ENCODE measurements around the gene PARP1. TPM values are rescaled to one million over a fixed set of nuclear protein-coding genes. Genes with fewer than 3 reads are reported as not detected.

PARP1 gene
- total RNA-seq, 1 experiment from 2014 or later, result 238 TPM

- peak; percentile 60 for DNase-seq (ENCODE audit: low spot score)
Measured at GRCh38 chr1:226406401-226406881, 1.5 kb downstream of the PARP1 start.

DNA sequence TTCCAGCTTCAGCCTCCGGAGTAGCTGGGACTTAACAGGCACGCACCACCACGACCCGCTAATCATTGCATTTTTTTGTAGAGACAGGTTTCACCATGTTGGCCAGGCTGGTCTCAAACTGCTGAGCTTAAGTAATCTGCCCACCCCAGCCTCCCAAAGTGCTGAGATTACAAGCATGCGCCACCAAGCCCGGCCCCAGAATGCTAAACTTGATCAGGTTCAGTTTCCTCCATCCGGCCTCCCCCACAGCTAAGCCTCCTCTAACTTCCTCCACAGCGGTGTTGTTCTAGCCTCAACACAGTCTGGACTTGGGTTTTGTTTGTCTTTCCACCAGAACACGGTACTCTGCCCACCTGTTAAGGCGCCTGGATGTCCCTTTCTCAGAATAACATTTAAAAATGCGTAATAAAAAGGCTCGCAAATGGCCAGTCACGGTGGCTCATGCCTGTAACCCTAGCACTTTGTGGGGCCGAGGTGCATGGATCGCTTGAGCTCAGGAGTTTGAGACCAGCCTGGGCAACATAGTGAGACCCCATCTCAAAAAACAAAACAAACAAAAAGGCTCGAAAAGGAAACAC, 2.4 kb downstream of the PARP1 start:
- no peak for DNase-seq (ENCODE audit: low spot score)

DNA sequence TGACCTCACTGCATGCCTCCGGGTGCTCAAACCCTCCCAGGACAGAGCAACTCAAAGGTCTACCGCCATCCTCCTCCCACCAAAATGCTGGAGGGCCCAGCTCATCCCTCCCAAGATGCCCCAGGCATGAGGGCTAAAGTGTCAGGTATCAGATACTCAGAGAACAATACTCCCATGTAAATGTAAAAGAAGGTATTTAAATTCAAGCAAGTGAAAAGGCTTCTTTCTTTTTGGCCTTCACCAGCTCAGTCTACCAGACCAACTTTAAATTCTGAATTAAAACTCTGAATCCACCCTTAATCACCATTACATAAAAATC, 3.0 kb downstream of the PARP1 start:
- no peak for DNase-seq (ENCODE audit: low spot score)

DNA sequence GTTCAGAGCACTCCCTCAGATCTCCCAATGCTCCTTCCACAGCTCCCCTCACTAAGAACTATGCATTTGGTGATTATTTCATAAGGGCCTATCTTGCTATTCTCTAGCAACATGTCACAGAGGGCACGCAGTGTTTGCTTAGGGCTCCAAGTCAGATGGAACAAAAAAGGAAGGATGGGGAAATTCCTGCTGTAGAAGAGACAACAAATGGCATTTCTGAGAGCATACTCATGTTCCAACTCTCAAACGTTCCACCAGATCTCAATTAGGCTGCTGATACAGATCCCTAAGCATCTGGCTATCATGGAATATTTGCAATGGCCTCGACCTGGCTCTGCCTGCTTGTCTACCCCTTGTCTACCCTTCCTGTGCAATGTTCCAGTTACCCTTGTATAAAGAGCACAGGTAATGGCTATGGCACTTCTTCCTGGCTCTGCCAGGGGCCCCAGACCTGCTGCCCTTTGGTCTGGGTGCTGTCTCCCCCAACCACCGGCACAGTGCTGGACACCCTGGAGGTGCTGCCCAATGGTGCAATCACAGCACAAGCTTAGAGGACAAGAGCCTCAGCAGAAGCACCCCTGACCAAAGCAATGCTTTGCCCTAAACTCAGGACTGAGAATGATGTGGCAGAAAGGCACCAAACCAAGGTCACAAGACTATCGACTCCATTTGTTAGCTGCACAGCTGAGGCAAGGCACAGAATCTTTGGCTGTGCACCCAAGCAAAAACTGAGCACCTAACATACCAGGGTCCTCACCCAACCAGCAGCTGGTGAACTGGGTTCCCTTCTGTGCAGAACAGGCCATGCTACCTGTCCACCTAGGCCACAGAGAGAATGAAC, 3.6 kb downstream of the PARP1 start:
- no peak for DNase-seq (ENCODE audit: low spot score)

DNA sequence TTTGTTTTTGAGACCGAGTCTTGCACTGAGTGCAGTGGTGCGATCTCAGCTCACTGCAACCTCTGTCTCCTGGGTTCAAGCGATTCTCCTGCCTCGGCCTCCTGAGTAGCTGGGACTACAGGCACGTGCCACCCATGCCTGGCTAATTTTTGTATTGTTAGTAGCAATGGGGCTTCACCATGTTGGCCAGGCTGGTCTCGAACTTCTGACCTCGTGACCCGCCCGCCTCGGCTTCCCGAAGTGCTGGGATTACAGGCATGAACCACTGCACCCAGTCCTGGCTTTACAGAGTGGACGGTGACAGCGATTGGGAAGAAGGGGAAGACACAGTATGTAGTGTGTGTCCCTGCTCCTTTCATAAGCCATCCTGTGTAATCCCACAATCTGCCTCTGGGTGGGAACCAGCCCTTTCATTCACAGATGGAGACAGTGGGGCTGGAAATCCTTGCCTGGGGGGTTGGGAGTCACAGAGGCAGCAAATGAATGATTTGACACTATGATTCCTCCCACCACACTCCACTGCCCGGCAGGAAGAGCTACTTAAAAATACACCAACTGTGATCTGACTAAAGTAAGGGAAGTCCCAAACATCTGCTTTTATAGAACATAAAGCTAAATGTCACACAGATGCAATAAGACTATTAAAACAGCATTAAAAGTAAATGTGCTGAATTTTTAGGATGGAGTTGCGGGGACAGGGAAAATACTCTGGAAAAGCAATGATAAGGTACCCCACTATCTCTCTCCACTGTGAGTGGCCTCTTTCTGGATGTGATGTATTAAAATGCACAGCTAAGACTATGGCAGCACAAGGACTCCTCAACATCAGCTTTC, 4.5 kb downstream of the PARP1 start:
- peak; percentile 45 for DNase-seq (ENCODE audit: low spot score)

GRCh38 chr1:226402739-226403165, 5.1 kb downstream of the PARP1 start:
- no peak for DNase-seq (ENCODE audit: low spot score)

GRCh38 chr1:226401355-226402303, 6.3 kb downstream of the PARP1 start:
- DNase-seq (ENCODE audit: low spot score), result no peak

DNA sequence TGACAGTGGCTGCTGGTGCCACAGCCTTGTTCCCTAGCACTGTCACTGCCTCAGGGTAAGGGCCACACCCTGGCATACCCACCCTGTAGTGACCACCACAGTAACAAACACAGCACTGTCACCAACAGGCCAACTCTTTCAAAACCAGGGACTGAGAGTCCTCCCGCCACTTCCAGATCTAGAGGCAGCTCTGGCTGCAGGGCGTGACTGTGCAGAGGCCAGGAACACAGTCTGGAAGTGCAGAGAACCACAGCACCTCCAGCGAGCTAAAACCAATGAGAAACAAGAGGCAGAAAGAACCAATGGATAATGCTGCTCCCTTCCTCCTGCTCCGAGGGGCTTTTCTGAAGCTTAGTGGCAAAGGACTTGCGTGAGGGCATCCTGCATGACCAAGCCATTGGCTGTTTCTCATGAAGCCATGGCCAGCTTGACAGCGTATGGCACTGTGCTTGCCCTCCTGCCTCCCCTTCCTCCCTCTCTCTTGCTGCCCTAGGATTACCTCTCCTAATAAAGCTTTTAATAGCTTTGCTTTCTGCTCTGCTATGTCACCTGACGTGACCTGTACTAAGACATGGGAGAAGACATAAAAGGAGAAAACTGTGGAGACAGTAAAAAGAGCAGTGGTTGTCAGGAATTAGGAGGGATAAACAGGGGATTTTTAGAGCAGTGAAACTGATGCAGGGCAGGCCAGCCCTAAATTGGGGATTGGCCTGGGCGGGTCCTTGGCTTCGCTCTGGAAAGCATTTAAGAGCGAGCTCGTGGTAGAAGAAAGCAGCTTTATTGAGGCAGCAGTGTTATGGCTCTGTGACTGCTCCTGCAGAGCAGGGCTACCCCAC, 7.2 kb downstream of the PARP1 start:
- DNase-seq (ENCODE audit: low spot score), result no peak

- no peak for DNase-seq (ENCODE audit: low spot score)
Measured at GRCh38 chr1:226397955-226398636, 9.8 kb downstream of the PARP1 start.

DNA sequence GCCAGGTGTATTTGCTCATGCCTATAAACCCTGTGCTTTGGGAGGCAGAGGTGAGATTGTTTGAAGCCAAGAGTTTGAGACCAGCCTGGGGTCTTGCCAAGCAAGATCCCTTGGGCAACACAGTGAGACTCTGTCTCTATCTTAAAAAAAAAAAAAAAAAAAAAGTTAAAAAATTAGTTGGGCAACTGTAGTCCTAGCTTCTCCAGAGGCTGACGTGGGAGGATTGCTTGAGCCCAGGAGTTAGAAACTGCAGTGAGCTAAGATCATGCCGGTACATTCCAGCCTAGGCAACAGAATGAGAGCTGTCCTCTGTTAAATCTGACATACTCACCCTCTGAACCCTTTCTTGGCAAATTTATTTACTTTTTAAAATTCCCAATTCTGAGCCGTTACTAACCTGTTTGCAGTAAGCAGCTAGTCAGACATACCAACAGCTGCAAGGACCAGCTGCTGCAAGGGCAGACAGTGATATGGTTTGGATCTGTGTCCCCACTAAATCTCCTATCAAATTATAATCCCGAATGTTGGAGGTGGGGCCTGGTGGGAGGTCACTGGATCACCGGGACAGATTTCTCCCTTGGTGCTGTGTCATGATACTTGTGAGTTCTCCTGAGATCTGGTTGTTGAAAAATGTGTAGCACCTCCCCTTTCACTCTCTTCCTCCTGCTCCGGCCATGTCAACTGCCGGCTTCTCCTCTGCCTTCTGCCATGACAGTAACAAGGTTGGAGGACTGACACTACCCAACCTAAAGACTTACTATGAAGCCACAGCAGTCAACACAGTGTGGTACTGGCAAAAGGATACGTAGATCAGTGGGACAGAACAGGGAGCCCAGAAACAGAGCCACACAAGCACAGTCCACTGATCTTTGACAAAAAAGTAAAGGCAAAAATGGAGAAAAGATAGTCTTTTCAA, 10.6 kb downstream of the PARP1 start:
- no peak for DNase-seq (ENCODE audit: low spot score)

DNA sequence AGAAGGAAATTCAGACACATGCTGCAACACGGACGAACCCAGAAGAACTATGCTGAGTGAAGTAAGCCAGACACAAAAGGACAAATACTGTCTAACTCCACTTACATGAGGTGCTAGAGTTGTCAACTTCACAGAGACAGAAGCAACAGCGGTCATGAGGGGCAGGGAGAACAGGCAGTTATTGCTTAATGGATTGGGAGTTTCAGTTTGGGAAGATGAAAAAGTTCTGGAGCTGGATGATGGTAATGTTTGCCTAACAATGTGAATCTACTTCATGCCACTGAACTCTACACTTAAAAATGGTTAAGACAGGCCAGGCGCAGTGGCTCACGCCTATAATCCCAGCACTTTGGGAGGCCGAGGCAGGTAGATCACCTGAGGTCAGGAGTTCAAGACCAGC, 12.1 kb downstream of the PARP1 start:
- DNase-seq (ENCODE audit: low spot score), result no peak

GRCh38 chr1:226394462-226394861, 13.4 kb downstream of the PARP1 start:
- DNase-seq (ENCODE audit: low spot score), result no peak

DNA sequence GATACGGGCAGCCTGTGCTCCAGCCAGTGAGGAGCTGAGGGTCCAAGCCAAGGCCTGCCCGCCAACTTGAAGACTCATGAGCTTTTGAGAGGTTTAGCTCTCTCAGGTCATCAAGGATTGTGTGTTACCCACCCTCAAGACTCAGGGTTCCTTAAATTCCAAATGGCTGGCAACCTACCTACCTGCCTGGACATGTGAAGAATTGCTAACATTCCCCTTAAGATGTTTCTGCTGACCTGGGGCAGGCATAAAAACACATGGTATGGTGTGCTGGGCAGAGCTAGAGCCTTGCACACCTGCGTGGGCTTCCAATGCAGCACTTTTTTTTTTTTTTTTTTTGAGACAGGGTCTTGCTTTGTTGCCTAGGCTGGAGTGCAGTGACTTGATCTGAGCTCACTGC, 17.2 kb downstream of the PARP1 start:
- DNase-seq (ENCODE audit: low spot score), result no peak

GRCh38 chr1:226388131-226388530, 19.8 kb downstream of the PARP1 start:
- DNase-seq (ENCODE audit: low spot score), result no peak

GRCh38 chr1:226384717-226385116, 23.2 kb downstream of the PARP1 start:
- no peak for DNase-seq (ENCODE audit: low spot score)

DNA sequence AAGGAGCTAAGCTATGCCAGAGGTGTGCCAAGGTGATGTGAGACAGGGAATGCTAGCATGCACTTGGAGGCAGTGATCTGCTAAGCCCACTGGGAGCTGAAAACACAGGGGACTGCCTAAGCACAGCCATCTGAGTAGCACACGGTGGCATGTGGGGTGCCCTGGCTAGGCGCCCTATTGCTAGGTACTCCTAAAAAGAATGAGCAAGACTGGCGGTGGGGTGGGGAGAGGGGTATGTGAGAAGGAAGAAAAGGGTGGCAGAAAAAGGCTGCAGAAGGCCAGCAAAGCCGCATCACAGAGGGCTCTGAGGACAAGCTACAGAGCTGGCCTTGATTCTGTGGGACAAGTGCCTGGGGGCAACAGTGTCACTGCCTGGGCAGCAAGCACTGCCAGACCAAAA, 23.9 kb downstream of the PARP1 start:
- DNase-seq (ENCODE audit: low spot score), result no peak

GRCh38 chr1:226382030-226382429, 25.9 kb downstream of the PARP1 start:
- no peak for DNase-seq (ENCODE audit: low spot score)

DNA sequence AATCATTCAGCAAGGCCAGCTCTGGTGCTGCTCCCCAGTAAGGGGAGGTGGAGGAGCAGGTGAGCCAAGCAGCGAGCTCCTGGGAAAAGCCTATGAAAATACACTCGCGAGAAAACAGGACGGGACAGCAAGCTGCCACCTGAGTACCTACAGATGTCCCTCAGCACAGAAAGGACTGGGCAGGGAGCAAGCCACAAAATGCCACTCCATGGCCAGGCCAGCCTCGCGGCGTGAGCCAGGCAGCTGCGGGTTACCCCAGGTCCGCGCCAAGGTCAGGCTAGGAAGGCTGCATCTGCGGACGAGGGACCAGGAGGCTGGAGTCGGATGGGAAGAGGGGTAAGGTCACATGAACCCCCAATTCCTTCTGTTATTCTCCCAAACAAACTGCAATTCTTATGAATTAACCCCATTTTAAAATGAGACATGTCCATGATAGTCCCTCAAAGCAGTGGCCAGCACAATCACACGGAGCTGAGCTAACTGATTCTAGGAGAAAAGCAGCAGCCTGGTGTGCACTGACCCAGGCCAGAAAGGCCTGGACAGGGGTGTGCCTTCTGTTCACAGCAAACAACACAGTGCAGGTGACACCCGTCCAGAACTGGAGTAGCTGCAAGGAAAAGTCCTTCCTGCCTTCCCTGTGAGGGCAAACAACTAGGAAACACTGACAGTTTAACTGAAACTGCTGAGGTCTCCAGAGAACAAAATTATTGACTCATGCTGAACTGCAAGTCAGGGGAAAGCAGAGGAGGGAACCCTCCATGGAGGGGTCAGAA, 26.5 kb downstream of the PARP1 start:
- no peak for DNase-seq (ENCODE audit: low spot score)
